Head of caudate nucleus (tissue), 42 donors: ENCODE data around the gene SNCB.

Source experiments
- DNase-seq, 42 donors: peaks; one replicate each; pipeline versions ENCODE4 v3.0.0 to v3.0.0-alpha.2; 2020 to 2021; ENCODE audit warnings: mixed read lengths in 7 of 42
- intact Hi-C: fragments of 100-400 bp; cut with DNase I; formaldehyde crosslinking; loops from one replicate; pipeline ENCODE4 v1.15.0; 2022

The SNCB gene

GRCh38 chr5:176662371-176663333, 32.3 kb upstream of the SNCB start:
- intact Hi-C loops, result no loop called here
- DNase-seq, result no peak

GRCh38 chr5:176661676-176662075, 31.3 kb upstream of the SNCB start:
- DNase-seq, result no peak
- intact Hi-C loops, result no loop called here

GRCh38 chr5:176660860-176661641, 30.7 kb upstream of the SNCB start:
- peak; percentile 42 to 91 (median 80) for DNase-seq
- intact Hi-C loops, result no loop called here

- DNase-seq, result no peak
- intact Hi-C loops, result no loop called here
Observed at GRCh38 chr5:176660530-176660859, 30.2 kb upstream of the SNCB start.

- intact Hi-C loops, result loop anchor here (10.0 kb wide), 1 partner anchor 295 kb away; no protein-coding TSS in a partner anchor
- no peak for DNase-seq
Observed at GRCh38 chr5:176659860-176660461, 29.6 kb upstream of the SNCB start.

GRCh38 chr5:176659512-176659839, 29.1 kb upstream of the SNCB start:
- intact Hi-C loops, result loop anchor here (10.0 kb wide), 1 partner anchor 295 kb away; no protein-coding TSS in a partner anchor
- no peak for DNase-seq

- intact Hi-C loops, result loop anchor here (10.0 kb wide), 1 partner anchor 296 kb away; no protein-coding TSS in a partner anchor
Observed at GRCh38 chr5:176658817-176659511, 28.6 kb upstream of the SNCB start.

GRCh38 chr5:176658007-176658599, 27.8 kb upstream of the SNCB start:
- DNase-seq, result peak; percentile 63 to 93 (median 80)
- intact Hi-C loops, result loop anchor here (10.0 kb wide), 1 partner anchor 297 kb away; no protein-coding TSS in a partner anchor

More at GRCh38 chr5:176658817-176659511, 28.6 kb upstream of the SNCB start:
- DNase-seq, result no peak

GRCh38 chr5:176656467-176656990, 26.2 kb upstream of the SNCB start:
- no peak for DNase-seq
- intact Hi-C loops, result loop anchor here (10.0 kb wide), 1 partner anchor 298 kb away; no protein-coding TSS in a partner anchor

GRCh38 chr5:176654856-176655255, 24.5 kb upstream of the SNCB start:
- intact Hi-C loops, result loop anchor here (10.0 kb wide), 1 partner anchor 300 kb away; no protein-coding TSS in a partner anchor
- DNase-seq, result no peak

- intact Hi-C loops, result loop anchor here (10.0 kb wide), 1 partner anchor 301 kb away; no protein-coding TSS in a partner anchor
- DNase-seq, result peak; percentile 30 to 89 (median 71)
Observed at GRCh38 chr5:176653401-176654385, 23.4 kb upstream of the SNCB start.

GRCh38 chr5:176652136-176652535, 21.8 kb upstream of the SNCB start:
- intact Hi-C loops, result loop anchor here (10.0 kb wide), 1 partner anchor 303 kb away; no protein-coding TSS in a partner anchor
- DNase-seq, result peak in 23 of 42 donors; percentile 20 to 70 (median 48)

- DNase-seq, result no peak
- intact Hi-C loops, result loop anchor here (10.0 kb wide), 1 partner anchor 303 kb away; no protein-coding TSS in a partner anchor
Observed at GRCh38 chr5:176651472-176651980, 21.2 kb upstream of the SNCB start.

- peak in 35 of 42 donors; percentile 20 to 78 (median 56) for DNase-seq
- intact Hi-C loops, result loop anchor here (10.0 kb wide), 1 partner anchor 304 kb away; no protein-coding TSS in a partner anchor
Observed at GRCh38 chr5:176650354-176650884, 20.1 kb upstream of the SNCB start.

- intact Hi-C loops, result no loop called here
- no peak for DNase-seq
Observed at GRCh38 chr5:176648474-176649194, 18.3 kb upstream of the SNCB start.
